Activated CD8-positive, alpha-beta T cell treated with anti-CD3 and anti-CD28 coated beads, Interleukin-2, amount 10 ng/mL, durations not matched to agents 7 days and 5 days (primary cell): ENCODE measurements around the gene CAPN15. TPM values are rescaled to one million over a fixed set of nuclear protein-coding genes. Genes with fewer than 3 reads are reported as not detected.

Experiments
- ATAC-seq: fragments of 150-1000 bp; cut with Tn5 transposase; one replicate; pipeline ENCODE4 v1.10.0; 2021; ENCODE audit warnings: moderate library complexity
- CTCF ChIA-PET: fragments of 350-600 bp; sonication (Branson Sonifier 250); formaldehyde crosslinking; loops from one replicate; lab custom pipeline; 2021; ENCODE audit warnings: antibody characterized with exemption; lab: Charles Lee
- POLR2A ChIA-PET: fragments of 350-600 bp; sonication (Branson Sonifier 250); formaldehyde crosslinking; loops from one replicate; lab custom pipeline; 2021; ENCODE audit warnings: antibody characterized with exemption; lab: Charles Lee
- DNase-seq: peaks from one replicate; pipeline ENCODE4 v3.0.0-alpha.2; 2020
- H3K27ac Mint-ChIP-seq: one replicate; pipeline ENCODE4 v1.8.0; 2021; ENCODE audit warnings: mild to moderate bottlenecking, mixed read lengths
- H3K27me3 Mint-ChIP-seq: one replicate; pipeline ENCODE4 v1.8.0; 2021; ENCODE audit warnings: low read depth, mixed read lengths
- H3K36me3 Mint-ChIP-seq: one replicate; pipeline ENCODE4 v1.8.0; 2021; ENCODE audit warnings: low read depth, mixed read lengths
- H3K4me1 Mint-ChIP-seq: one replicate; pipeline ENCODE4 v1.8.0; 2021; ENCODE audit warnings: low read depth, mixed read lengths
- H3K4me3 Mint-ChIP-seq: one replicate; pipeline ENCODE4 v1.8.0; 2021; ENCODE audit warnings: mild to moderate bottlenecking, mixed read lengths
- H3K9me3 Mint-ChIP-seq: one replicate; pipeline ENCODE4 v1.8.0; 2022; ENCODE audit warnings: mixed read lengths; ENCODE audit not compliant: insufficient read depth
- total RNA-seq, 2 experiments: library from RNA; stranded (reverse); gene quantifications; one replicate each; pipeline ENCODE4 v1.2.3, GENCODE V29; 2021

CAPN15 gene
- total RNA-seq, 2 experiments from 2014 or later = 85.3 to 93.0 TPM

GRCh38 chr16:580141-580945 is 52.8 kb downstream of the CAPN15 start:
- DNase-seq = no peak
- no peak for ATAC-seq
- H3K27me3 Mint-ChIP-seq = no peaks in the 10 kb centered on the region
- no peaks in the 10 kb centered on the region for H3K9me3 Mint-ChIP-seq
- ChIA-PET POLR2A (interaction anchor here (1.2 kb wide), 1 partner anchor 8 kb away, joined by 3 read pairs; no protein-coding TSS in a partner anchor), CTCF (interaction anchor here (0.6 kb wide), 1 partner anchor 303 kb away, joined by 3 read pairs; no protein-coding TSS in a partner anchor)
- H3K4me3 Mint-ChIP-seq = no peak overlapping the region
- H3K36me3 Mint-ChIP-seq = no peaks in the 10 kb centered on the region
- H3K27ac Mint-ChIP-seq = no peak overlapping the region
- peaks cover 5% of the 10 kb centered on the region for H3K4me1 Mint-ChIP-seq

GRCh38 chr16:580946-581498 is 53.5 kb downstream of the CAPN15 start:
- H3K9me3 Mint-ChIP-seq = no peaks in the 10 kb centered on the region

GRCh38 chr16:582218-582613 is 54.7 kb downstream of the CAPN15 start:
- CTCF ChIA-PET = no interaction called here
- no peak for DNase-seq
- peaks cover 4% of the 10 kb centered on the region for H3K4me1 Mint-ChIP-seq
- no peaks in the 10 kb centered on the region for H3K36me3 Mint-ChIP-seq
- POLR2A ChIA-PET = no interaction called here
- no peaks in the 10 kb centered on the region for H3K9me3 Mint-ChIP-seq
- no peaks in the 10 kb centered on the region for H3K27me3 Mint-ChIP-seq
- H3K4me3 Mint-ChIP-seq = no peak overlapping the region
- no peak overlapping the region for H3K27ac Mint-ChIP-seq
- no peak for ATAC-seq

More at GRCh38 chr16:580946-581498, 53.5 kb downstream of the CAPN15 start:
- ChIA-PET POLR2A (no interaction called here), CTCF (no interaction called here)
- no peak for DNase-seq
- H3K4me3 Mint-ChIP-seq = no peak overlapping the region
- H3K4me1 Mint-ChIP-seq = peaks cover 5% of the 10 kb centered on the region
- H3K27ac Mint-ChIP-seq = no peak overlapping the region
- H3K36me3 Mint-ChIP-seq = no peaks in the 10 kb centered on the region
- no peak for ATAC-seq
- no peaks in the 10 kb centered on the region for H3K27me3 Mint-ChIP-seq

- no peak overlapping the region for H3K27ac Mint-ChIP-seq
- H3K9me3 Mint-ChIP-seq = no peaks in the 10 kb centered on the region
- DNase-seq (no peak), ATAC-seq (no peak)
- H3K36me3 Mint-ChIP-seq = peaks cover 2% of the 10 kb centered on the region
- POLR2A ChIA-PET = no interaction called here
- no peaks in the 10 kb centered on the region for H3K27me3 Mint-ChIP-seq
- CTCF ChIA-PET = no interaction called here
- peaks cover 8% of the 10 kb centered on the region for H3K4me1 Mint-ChIP-seq
- no peak overlapping the region for H3K4me3 Mint-ChIP-seq
These were observed 55.3 kb downstream of the CAPN15 start for GRCh38 chr16:582614-583331.

- no peak for ATAC-seq
These were observed 55.9 kb downstream of the CAPN15 start for GRCh38 chr16:583470-583814.

GRCh38 chr16:583815-584591 is 56.5 kb downstream of the CAPN15 start:
- Mint-ChIP-seq H3K4me3 (no peak overlapping the region), H3K4me1 (peaks cover 9% of the 10 kb centered on the region), H3K27ac (no peak overlapping the region), H3K9me3 (no peaks in the 10 kb centered on the region), H3K36me3 (peaks cover 2% of the 10 kb centered on the region), H3K27me3 (no peaks in the 10 kb centered on the region)
- ATAC-seq (no peak), DNase-seq (no peak)
- CTCF ChIA-PET = no interaction called here
- POLR2A ChIA-PET = no interaction called here

More at GRCh38 chr16:583470-583814, 55.9 kb downstream of the CAPN15 start:
- no peak overlapping the region for H3K4me3 Mint-ChIP-seq
- no peaks in the 10 kb centered on the region for H3K9me3 Mint-ChIP-seq
- ChIA-PET CTCF (no interaction called here), POLR2A (no interaction called here)
- no peak for DNase-seq
- no peaks in the 10 kb centered on the region for H3K27me3 Mint-ChIP-seq
- peaks cover 9% of the 10 kb centered on the region for H3K4me1 Mint-ChIP-seq
- H3K27ac Mint-ChIP-seq = no peak overlapping the region
- H3K36me3 Mint-ChIP-seq = peaks cover 2% of the 10 kb centered on the region

DNA sequence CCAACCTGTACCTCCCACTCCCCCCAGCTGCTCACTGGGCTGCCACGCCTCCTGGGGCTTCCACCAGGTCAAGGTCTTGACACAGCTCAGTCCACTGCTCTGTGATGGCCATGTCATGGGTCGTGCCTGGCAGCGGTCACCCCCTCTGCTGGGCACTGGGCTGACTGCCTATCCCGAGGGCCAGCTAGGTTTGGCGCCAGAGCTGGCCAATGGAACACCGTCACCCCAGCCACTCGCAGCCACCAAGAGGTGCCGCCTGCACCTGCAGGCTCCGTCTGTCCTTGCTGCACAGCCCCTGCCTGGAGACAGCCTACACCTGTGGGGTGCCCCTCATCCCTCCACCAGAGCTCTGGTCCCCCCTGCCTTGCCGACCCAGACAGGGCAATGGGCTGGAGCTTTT is 57.8 kb downstream of the CAPN15 start:
- CTCF ChIA-PET = no interaction called here

GRCh38 chr16:586047-586644 is 58.6 kb downstream of the CAPN15 start:
- Mint-ChIP-seq H3K27ac (no peak overlapping the region), H3K27me3 (no peaks in the 10 kb centered on the region), H3K4me3 (no peak overlapping the region), H3K36me3 (peaks cover 2% of the 10 kb centered on the region), H3K4me1 (peaks cover 13% of the 10 kb centered on the region), H3K9me3 (no peaks in the 10 kb centered on the region)
- no peak for DNase-seq
- POLR2A ChIA-PET = no interaction called here
- ATAC-seq = no peak
- CTCF ChIA-PET = no interaction called here

More for the DNA sequence above, 57.8 kb downstream of the CAPN15 start:
- Mint-ChIP-seq H3K4me1 (peaks cover 7% of the 10 kb centered on the region), H3K4me3 (no peak overlapping the region), H3K27ac (peak overlapping the region; percentile 11), H3K36me3 (peaks cover 2% of the 10 kb centered on the region), H3K9me3 (no peaks in the 10 kb centered on the region), H3K27me3 (no peaks in the 10 kb centered on the region)
- DNase-seq (no peak), ATAC-seq (no peak)
- POLR2A ChIA-PET = no interaction called here

DNA sequence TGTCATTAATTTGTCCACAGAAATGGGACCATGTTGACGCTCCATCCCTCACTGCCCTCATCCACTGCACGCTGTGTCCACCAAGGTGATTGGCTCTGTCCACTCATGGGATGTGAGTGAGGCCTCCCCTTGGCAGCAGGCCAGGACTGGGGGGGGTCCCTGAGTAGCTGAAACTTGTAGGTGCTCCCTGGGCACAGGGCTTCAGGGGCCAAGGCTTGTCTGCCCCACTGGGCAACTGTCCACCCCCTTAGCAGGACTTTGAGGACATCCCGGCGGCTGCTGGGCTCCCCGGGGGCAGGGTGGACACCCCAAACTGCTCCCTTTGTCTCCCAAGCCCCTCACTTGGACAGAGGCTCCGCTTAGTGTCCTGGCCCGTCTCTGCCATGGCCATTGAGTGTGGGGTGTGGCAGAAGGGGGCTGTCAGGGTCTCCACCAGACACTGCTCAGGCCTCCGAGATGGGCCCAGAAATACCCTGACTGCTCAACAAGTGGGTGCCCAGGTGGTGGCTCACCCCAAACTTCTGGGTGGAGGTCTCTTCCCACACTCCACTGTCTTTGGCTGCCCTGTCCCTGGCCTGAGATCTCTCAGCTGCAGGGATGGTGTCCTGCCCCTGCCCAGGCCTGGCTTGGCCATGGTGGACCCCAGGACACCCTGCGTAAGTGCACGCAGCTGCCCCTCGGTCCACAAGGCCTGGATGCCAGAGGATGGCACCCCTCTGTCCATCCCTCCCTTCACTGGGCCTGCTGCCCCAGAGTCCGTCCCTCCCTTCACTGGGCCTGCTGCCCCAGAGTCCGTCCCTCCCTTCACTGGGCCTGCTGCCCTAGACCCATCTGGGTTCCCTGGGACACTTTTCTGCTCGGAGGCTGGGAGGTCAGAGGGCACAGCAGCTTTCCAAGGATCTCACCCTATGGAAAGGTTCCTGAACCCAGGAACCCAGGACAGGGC is 59.4 kb downstream of the CAPN15 start:
- Mint-ChIP-seq H3K9me3 (no peaks in the 10 kb centered on the region), H3K4me1 (peaks cover 18% of the 10 kb centered on the region), H3K36me3 (peaks cover 2% of the 10 kb centered on the region), H3K27ac (peak overlapping the region; percentile 84), H3K4me3 (peak overlapping the region; percentile 84), H3K27me3 (no peaks in the 10 kb centered on the region)
- no peak for ATAC-seq
- ChIA-PET CTCF (no interaction called here), POLR2A (interaction anchor here (1.2 kb wide), 1 partner anchor 49 kb away, joined by 3 read pairs; the partner anchor contains the start of gene METTL26)
- no peak for DNase-seq

- Mint-ChIP-seq H3K4me1 (peaks cover 33% of the 10 kb centered on the region), H3K27me3 (no peaks in the 10 kb centered on the region), H3K9me3 (no peaks in the 10 kb centered on the region), H3K36me3 (peaks cover 2% of the 10 kb centered on the region), H3K4me3 (peak overlapping the region; percentile 84), H3K27ac (peak overlapping the region; percentile 99)
- CTCF ChIA-PET = interaction anchor here (1.1 kb wide), 1 partner anchor 9 kb away, joined by 3 read pairs; no protein-coding TSS in a partner anchor
- ATAC-seq (peak; percentile 13), DNase-seq (peak; percentile 75)
- POLR2A ChIA-PET = interaction anchor here (0.7 to 1.4 kb wide), 6 partner anchors 9 to 1376 kb away, joined by 3 read pairs; partner anchors contain the start of genes METTL26, RPS2 and WFIKKN1
These were observed 61.1 kb downstream of the CAPN15 start for GRCh38 chr16:588639-588888.
